NOMO-1 (cell line): ENCODE measurements around the gene UBXN10.

Source experiments
- DNase-seq, 2 experiments: peaks; one replicate each; lab custom pipeline; 2025; ENCODE audit not compliant: unreplicated experiment in 2 of 2; lab: John Stamatoyannopoulos, UW

Gene UBXN10

DNA sequence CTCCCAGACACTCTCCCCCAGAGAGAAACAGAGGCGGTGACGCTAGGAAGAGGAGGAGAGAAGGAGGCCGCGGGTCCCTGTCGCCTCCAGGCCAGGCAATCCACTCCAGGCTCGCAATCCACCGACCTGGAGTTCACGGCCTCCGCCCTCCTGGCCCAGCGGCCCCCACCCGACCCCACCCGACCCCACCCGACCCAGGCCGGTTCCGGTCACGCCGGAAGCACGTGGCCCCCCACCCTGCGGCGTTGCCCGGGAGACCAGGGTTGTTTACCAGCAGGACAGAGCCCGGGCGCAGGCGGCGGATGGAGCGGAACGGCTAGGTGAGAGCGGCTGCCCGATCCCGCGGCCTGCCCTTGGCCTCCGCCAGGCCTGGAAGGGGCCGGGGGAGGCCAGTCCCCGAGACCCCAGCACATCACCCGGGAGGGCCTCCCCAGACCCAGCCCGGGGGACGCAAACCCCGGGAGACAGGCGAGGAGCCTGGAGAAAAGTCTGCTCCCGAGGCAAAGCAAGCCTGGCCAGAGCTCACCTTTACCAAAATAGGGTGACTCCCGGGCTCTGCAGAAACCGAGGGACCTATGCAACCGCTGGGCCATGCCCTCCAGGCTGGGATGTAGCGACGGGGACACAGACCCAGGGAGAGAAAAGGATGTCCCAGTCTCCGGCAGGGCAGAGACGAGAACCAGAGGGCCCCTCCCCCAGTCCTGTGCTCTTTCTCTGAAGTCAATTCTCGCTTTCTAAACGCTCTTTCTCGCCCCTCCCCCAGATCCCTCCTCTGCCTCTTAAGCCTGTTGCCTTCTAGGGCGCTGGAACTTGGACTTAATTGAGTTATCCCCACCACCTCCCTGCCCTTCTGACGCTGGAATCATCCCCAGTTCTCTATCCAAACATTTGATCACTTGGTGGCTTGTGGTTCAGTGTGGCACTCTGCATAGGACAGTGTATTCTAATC is at the start of gene UBXN10, which contains the start of gene PLA2G2C:
UBXN10 (plus strand) TSS at position 263 of the 949 bp plus-strand sequence. CDS start 4,466 bp downstream, outside the sequence.
PLA2G2C (minus strand) TSS at position 685 of the 949 bp plus-strand sequence. CDS start 9,155 bp downstream, outside the sequence.
- no peak for DNase-seq

GRCh38 chr1:20136249-20136648 is 49.6 kb upstream of the UBXN10 start:
- DNase-seq: no peak

DNA sequence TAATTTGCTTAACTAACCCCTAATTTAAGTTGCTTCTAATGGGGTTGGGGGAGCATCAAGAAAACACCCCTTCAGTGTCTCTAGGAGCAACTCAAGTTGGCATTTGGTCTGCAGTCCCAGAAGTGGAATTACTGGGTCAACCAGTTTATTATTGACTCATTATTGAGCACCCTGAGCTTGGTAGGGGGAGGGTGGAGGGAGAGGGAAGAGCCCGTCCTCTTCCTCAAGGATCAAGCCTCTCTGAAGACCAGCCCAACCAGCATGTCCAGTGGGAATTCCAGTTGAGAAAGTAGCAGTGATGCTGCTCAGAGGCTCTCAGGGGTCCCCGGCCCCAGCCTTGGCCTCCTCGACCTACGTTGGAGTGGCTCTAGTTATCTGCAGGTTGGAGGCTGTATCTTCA is 48.8 kb upstream of the UBXN10 start:
- no peak for DNase-seq

GRCh38 chr1:20137604-20138003 is 48.3 kb upstream of the UBXN10 start:
- no peak for DNase-seq

GRCh38 chr1:20138346-20138745 is 47.5 kb upstream of the UBXN10 start:
- DNase-seq: no peak

DNA sequence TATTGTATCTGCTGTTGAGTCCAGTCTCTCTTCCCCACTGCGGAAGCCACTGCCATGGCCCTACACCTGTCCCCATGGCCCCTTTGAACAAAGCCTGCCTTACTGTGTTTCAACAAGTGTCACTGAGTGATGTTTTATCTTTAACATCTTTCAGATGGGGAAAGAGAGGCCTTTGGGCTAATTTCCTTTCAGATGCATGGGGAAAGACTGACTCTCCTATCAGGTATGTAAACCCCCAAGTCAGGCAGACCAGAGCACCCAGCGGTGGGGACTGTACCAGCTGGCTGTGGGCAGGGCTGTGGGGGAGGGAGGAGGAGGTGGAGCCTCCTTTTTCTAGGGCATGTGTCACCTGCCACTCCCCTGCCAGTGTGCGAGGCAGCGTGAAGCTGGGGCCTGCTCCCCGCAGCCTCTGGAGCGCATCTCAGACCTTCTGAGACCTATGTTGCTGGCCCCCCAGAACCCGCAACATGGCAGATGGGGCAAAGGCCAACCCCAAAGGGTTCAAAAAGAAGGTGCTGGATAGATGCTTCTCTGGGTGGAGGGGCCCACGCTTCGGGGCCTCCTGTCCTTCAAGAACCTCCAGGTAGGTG is 46.8 kb upstream of the UBXN10 start, which contains the start of gene PLA2G2F:
PLA2G2F (plus strand) TSS at position 363 of the 590 bp plus-strand sequence; CDS start at position 468, 105 bp downstream.
- no peak for DNase-seq

DNA sequence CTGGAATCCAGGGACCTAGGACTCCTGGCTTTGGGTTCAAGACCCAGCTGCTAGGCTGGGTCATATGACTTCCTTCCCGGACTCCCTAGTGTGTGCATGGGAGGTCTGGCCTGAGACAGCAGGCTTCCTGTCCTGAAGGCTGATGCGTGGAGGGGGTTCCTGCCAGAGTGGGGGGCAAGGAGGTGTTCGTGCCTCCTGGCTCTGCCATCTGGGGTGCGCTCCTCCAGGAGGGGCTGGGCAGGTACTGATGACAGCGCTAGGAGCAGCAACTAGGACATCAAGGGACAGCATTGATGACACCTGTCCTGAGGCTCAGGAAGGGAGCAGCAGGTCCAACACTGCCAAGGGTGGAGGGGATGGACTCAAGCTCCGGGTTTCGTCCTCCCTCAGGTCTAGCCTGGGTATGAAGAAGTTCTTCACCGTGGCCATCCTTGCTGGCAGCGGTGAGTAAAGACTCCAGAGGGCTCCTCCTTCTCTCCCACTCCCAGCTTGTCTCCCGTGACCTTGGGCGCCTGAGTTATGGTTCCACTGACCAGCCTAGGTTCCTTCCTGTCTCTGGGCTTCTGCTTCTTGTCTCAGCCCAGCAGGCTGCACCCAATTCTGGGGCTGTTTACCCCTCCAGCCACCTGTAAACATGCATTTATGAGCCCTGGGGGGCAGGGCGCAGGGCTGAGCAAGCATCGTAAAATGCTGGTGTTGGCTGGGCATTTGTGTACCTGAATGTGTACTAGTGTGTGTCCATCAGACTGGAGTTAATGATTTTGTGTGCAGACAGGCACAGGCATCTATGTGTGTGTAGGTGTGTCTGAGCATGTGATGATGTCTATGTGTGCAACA is 45.9 kb upstream of the UBXN10 start:
- DNase-seq: no peak

DNA sequence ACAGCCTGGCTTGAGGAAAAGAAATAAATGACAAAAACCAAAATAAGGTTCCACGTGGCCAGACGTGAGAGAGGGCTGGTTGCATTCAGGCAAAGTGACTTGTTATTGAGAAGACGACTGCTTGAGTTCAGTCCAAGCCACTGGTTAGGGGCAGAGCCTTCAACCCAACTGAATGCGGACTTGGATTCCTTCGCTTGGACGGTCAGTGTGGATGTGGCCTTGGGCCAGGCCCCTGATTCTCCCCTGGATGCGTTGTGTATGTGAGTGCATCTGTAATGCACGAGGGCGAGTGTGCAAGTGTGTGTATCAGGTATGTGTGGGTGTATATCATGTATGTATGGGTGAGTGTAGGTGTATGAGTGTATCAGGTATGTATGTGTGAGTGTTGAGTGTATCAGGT is 44.9 kb upstream of the UBXN10 start:
- no peak for DNase-seq

GRCh38 chr1:20141466-20141865 is 44.4 kb upstream of the UBXN10 start:
- DNase-seq: no peak

- no peak for DNase-seq
Observed at GRCh38 chr1:20142001-20142710, 43.7 kb upstream of the UBXN10 start.

- DNase-seq: no peak
Observed at GRCh38 chr1:20143318-20143717, 42.6 kb upstream of the UBXN10 start.

DNA sequence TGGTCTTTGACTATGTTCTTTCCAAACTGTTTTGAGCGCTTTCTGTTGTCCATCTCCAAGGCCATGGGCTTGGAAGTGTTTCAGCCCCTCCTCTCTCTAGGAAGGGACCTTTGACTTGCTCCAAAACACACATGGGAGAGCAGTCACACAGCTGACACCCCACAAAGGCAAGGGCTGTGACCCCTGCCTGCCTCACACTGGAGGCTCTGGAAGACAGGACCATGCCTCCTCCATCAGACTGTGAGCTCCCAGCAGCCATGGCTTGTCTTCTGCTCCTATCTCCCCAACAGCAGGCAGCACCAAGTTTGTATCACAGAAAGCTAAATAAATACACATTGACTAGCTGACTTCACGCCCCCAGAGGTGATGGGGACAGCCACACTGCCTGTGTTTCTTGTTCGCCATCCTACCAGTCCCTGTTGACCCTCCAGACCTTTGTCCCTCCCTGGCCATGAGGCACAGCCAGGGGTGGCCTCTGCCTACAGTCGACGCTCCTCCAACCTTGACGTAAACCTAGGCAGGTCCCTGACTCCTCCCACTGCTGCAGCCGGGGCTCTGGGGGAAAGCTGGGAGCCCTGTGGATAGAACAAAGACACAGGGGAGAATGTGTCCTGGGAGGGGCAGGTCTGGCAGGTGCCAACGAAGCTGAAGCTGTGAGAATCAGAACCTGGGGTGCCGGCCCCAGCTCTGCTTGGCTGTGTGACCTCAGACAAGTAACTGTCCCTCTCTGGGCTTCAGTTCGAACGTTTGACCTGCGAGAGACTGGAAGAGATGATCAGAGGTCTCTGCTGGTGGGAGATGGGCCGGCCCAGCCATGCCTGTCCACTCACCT is 41.9 kb upstream of the UBXN10 start:
- no peak for DNase-seq

DNA sequence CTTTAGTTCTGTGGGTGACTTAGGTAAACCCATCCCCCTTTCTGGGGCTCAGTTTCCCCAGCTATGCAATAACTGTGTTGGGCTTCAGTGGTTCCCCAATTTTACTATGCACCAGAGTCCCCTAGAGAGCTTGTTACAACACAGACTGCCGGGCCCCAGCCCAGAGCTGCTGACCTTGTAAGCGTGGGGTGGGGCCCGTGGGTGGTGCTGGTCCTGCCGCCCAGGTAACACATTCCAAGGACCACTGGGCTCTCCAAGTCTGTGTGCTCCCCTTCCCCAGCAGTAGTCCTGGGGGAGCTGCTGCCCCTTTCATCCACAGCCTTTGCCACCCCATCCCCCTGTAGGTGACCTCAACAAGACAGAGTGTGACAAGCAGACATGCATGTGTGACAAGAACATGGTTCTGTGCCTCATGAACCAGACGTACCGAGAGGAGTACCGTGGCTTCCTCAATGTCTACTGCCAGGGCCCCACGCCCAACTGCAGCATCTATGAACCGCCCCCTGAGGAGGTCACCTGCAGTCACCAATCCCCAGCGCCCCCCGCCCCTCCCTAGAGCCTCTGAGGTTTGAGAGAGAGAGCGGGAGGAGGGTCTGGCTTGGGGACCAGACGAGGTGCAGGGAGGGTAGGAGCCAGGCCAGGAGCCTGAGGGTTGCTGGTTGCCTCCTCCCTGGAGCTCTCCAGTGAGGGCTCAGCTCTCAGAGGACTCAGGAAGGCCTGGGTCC is 37.9 kb upstream of the UBXN10 start:
- no peak for DNase-seq

- no peak for DNase-seq
Observed at GRCh38 chr1:20148571-20149500, 37.1 kb upstream of the UBXN10 start.

DNA sequence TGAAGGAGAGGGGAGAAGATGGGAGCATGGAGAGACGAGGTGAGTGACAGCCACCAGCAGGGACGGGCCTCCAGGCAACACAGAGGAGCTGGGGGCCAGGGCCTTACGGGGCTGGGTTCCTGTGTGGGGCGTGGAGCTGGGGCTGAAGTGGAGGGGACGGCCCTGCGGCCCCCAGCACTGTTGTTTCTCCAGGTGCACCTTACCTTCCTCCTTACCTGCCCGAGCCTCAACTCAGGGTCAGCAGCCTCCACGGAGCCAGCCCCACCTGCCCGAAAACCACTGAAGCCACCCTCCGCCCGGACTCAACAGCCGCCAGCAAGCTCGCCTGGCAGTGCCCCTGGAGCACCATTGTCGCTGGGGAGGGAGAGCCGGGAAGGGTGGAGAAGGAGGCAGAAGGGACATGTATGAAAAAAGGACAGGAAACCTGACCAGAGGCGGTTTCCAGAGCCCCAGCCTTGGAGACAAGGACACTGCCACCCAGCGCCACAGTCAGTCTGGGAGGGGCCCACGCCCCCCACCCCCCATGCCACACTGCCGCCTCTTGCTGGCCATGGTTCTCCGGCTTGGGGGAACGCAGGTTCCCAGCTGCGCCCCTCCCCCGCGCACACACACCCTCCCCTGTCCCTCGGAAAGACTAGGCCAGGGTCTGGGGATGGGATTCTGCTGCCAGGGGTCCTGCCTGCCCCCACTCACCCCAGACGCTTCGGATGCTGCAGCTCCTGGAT is 36.1 kb upstream of the UBXN10 start:
- no peak for DNase-seq

- no peak for DNase-seq
Observed at GRCh38 chr1:20150326-20150705, 35.6 kb upstream of the UBXN10 start.

DNA sequence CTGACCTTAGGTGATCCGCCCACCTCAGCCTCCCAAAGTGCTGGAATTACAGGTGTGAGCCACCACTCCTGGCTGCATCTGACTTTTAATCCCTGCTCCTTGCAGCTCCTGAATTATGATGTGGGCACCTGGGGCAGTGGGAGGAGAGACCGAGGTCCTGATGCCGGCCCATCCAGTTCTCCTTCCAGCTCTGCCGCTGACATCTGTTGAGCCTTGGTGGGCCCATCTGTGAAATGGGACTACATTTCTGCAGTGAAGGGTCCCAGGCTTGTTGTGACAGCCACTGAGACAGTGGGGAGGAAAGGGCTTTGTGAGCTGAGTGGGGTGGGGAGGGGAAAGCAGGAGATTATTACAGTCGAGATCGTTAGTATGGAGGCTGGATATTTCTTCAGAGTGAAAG is 34.9 kb upstream of the UBXN10 start:
- no peak for DNase-seq
